Measurements from ENCODE around the gene MACC1.

The MACC1 gene

GRCh38 chr7:20229646-20230500 lies 12.7 kb upstream of the MACC1 start:
- no peak for DNase-seq (ENCODE audit: low read depth in 2 of 2, low spot score in 1 of 2)

GRCh38 chr7:20229081-20229480 lies 11.9 kb upstream of the MACC1 start:
- DNase-seq (ENCODE audit: low read depth in 2 of 2, low spot score in 1 of 2), result no peak

GRCh38 chr7:20228654-20229053 lies 11.5 kb upstream of the MACC1 start:
- DNase-seq (ENCODE audit: low read depth in 2 of 2, low spot score in 1 of 2), result no peak

- no peak for DNase-seq (ENCODE audit: low read depth in 2 of 2, low spot score in 1 of 2)
Measured at GRCh38 chr7:20227291-20227795, 10.2 kb upstream of the MACC1 start.

GRCh38 chr7:20226860-20227259 lies 9.7 kb upstream of the MACC1 start:
- DNase-seq (ENCODE audit: low read depth in 2 of 2, low spot score in 1 of 2), result no peak

DNA sequence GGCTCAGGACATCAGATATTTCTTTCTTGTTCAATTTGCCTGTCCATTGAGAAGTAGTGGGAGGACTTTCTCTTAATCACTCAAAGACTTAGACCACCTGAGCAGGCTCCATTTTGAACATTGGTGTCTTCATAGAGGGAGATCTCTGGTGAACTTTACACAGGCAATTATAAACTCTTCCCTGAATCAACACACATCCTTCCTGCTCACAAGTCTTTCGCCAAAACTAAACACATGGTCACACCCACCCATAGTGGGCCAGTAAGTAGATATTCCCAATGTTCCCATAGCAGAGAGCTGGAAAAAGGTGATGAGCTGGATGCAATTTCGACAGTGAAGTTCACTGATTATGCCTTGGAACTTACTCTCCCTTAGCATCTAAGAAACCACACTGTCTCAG lies 8.2 kb upstream of the MACC1 start:
- DNase-seq (ENCODE audit: low read depth in 2 of 2, low spot score in 1 of 2), result no peak

GRCh38 chr7:20224025-20224424 lies 6.8 kb upstream of the MACC1 start:
- no peak for DNase-seq (ENCODE audit: low read depth in 2 of 2, low spot score in 1 of 2)

DNA sequence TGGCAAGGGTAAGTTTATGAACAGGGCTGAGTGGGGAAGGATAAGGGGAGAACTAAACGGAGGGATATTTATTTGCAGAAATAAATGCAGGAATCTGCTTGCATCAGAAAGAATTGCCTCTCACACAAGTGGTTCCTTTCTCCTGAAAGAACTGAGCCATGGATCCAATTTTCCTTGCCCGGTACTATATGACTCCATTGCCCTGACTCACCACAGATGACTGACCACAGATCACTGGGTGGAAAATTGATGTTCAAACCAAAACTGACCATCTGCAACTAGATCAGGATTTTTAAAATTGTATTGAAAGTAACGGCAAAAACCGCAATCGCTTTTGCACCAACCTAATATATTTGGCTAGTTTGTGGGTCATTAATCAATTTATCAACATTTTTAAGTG lies 6.2 kb upstream of the MACC1 start:
- DNase-seq (ENCODE audit: low read depth in 2 of 2, low spot score in 1 of 2), result no peak

- DNase-seq (ENCODE audit: low read depth in 2 of 2, low spot score in 1 of 2), result no peak
Measured at GRCh38 chr7:20222219-20222828, 5.1 kb upstream of the MACC1 start.

GRCh38 chr7:20220921-20221547 lies 3.9 kb upstream of the MACC1 start:
- DNase-seq (ENCODE audit: low read depth in 2 of 2, low spot score in 1 of 2), result no peak

DNA sequence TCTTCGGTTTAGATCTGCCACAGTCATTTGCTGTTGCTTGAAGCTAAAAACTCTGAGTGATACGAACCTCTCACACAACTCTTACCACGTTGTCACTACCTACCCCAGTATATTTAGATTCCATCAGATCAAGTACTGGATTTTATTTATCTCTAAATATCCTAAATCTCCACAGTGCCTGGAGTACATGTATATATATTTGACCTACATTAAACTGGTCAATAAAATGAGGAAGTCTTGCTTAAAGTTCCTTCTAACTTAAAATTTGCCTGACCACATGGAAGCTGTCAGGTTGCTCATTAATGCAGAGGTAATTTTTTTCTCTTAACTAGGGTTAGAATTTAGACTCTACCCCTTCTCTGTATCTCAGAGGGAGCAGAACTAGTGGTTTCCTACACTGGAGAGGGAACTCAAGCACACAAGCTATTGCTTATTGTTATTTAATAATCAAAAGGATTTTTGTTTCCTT lies 3.1 kb upstream of the MACC1 start:
- DNase-seq (ENCODE audit: low read depth in 2 of 2, low spot score in 1 of 2), result no peak

GRCh38 chr7:20219446-20220292 lies 2.5 kb upstream of the MACC1 start:
- DNase-seq (ENCODE audit: low read depth in 2 of 2, low spot score in 1 of 2), result no peak

- DNase-seq (ENCODE audit: low read depth in 2 of 2, low spot score in 1 of 2), result no peak
Measured at GRCh38 chr7:20219062-20219445, 1.9 kb upstream of the MACC1 start.

- DNase-seq (ENCODE audit: low read depth in 2 of 2, low spot score in 1 of 2), result no peak
Measured at GRCh38 chr7:20218279-20218678, 1.1 kb upstream of the MACC1 start.

DNA sequence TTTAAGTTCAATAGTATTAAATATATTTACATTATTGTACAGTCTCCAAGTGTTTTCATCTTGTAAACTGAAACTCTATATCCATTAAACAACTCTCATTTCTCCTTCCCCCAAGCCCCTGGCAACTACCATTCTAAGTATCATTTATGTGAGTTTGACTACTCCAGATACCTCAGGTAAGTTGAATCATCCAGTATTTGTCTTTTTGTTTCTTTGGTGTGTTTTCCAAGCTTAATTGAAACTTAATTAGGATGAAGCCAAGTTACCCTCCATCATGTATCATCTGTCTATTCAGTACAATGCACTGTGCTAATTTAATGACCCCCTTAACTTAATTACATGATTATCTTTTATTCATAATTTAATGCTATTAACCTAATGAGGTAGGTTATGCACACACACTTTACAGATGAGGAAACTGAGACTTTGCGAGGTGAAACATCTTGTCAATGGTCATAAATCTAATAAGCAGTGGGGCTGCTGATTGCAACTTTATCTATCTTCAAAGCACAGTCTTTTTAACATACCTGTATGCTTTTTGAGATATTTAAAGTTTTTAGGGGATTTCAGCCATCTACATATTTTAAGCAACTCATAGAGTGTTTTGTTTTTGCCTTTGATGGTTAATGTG lies 663 bp downstream of the MACC1 start:
- DNase-seq (ENCODE audit: low read depth in 2 of 2, low spot score in 1 of 2), result no peak

DNA sequence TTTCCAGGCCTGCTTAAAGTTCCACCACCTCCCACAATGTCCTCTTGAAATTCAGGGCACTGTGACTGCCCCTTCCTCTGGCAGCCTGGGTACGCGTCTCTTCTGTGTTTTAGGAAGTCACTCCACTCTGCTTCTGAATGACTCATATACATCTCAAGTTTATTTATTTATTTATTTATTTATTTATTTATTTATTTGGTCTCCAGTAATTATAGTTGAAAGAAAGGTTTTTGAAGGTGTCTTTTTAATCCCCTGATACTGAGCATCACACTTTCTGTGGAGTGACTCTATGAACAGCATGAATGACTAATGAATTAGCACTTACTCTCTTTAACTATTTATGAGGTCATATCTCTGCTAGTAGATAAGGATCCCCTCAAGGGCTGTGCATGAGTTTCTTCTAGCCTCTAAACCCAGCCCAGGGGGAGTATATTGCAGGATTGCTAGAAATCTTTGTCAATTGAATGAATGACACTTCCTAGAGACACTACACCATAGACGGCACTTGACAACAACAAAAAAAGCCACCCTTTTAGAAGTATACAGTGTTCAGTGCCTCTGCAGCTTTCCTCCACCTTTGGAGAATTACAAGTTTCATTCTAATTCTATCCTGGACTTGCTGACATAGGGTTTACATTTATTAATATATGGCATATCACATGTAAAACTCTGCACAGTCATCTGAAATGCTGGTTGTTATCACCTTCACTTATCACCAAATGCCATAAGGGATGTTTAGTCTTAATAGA lies 2.1 kb downstream of the MACC1 start:
- no peak for DNase-seq (ENCODE audit: low read depth in 2 of 2, low spot score in 1 of 2)

GRCh38 chr7:20214132-20214531 lies 3.1 kb downstream of the MACC1 start:
- DNase-seq (ENCODE audit: low read depth in 2 of 2, low spot score in 1 of 2), result no peak

- no peak for DNase-seq (ENCODE audit: low read depth in 2 of 2, low spot score in 1 of 2)
Measured at GRCh38 chr7:20213378-20213777, 3.8 kb downstream of the MACC1 start.

DNA sequence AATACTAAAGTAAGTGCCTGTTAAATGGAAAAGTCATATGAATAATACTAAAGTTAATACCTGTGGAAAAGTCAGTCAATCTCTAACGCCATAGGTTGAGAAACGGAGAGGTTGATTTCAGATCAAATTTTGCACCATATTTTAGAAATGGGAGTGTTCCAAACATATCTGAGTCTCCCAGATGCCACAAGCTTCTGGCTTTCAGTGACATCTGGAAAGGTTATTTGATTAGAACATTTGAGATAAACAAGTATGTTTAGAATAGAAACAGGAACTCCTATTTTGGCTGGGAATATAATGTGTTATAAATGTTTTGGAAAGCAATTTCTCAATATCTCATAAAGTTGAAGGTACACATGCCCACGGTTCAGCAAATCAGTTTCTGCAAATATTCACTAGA lies 5.8 kb downstream of the MACC1 start:
- DNase-seq (ENCODE audit: low read depth in 2 of 2, low spot score in 1 of 2), result no peak
